Stomach (tissue), 9 donors: ENCODE measurements around the gene RASAL2. TPM values are rescaled to one million over a fixed set of nuclear protein-coding genes. Genes with fewer than 3 reads are reported as not detected.

Source experiments
- DNase-seq, 2 donors: peaks; one replicate each; pipeline versions ENCODE4 v3.0.0 to v3.0.0-alpha.2; 2013 to 2019
- H3K27ac ChIP-seq, 5 donors: fragments of 200-600 bp in 4 of 5; sonication (generic) in 4 of 5; one replicate each; pipeline ENCODE4 v1.5.1; 2013 to 2019; ENCODE audit warnings: mild to moderate bottlenecking in 1 of 5, moderate library complexity in 1 of 5
- H3K27me3 ChIP-seq, 3 donors: fragments of 200-600 bp; sonication (generic); one replicate each; pipeline ENCODE4 v1.5.1; 2017 to 2019; ENCODE audit warnings: mixed run types in 1 of 3
- H3K36me3 ChIP-seq, 4 donors: fragments of 200-600 bp; sonication (generic); 1 replicate in 3 of 4; 2 replicates in 1 of 4; pipeline ENCODE4 v1.5.1; 2016 to 2019
- H3K4me1 ChIP-seq, 4 donors: fragments of 200-600 bp; sonication (generic); one replicate each; pipeline ENCODE4 v1.5.1; 2016 to 2019
- H3K4me3 ChIP-seq, 4 donors: fragments of 200-600 bp; sonication (generic) in 3 of 4; one replicate each; pipeline ENCODE4 v1.5.1; 2016 to 2019; ENCODE audit warnings: mild to moderate bottlenecking in 1 of 4
- H3K9me3 ChIP-seq, 4 donors: fragments of 200-600 bp; sonication (generic); one replicate each; pipeline ENCODE4 v1.5.1; 2016 to 2019
- CTCF ChIP-seq, 7 experiments: fragments of 450-650 bp in 4 of 7; fragments of 200-600 bp in 3 of 7; sonication (generic) in 3 of 7; IDR thresholded peaks; one replicate each; pipeline ENCODE4 v1.5.1; 2016 to 2019; ENCODE audit warnings: antibody characterized with exemption in 7 of 7, control low read depth in 2 of 7, mild to moderate bottlenecking in 1 of 7
- EP300 ChIP-seq: sonication (generic); formaldehyde crosslinking; IDR thresholded peaks from one replicate; pipeline ENCODE4 v1.6.1; 2017; ENCODE audit warnings: antibody characterized with exemption
- POLR2A ChIP-seq, 4 donors: fragments of 450-650 bp; IDR thresholded peaks; one replicate each; pipeline ENCODE4 v1.6.1; 2016; ENCODE audit warnings: antibody characterized with exemption in 4 of 4, control low read depth in 2 of 4, mild to moderate bottlenecking in 1 of 4, moderate library complexity in 1 of 4
- POLR2AphosphoS5 ChIP-seq, 3 donors: sonication (generic); formaldehyde crosslinking; IDR thresholded peaks; one replicate each; pipeline ENCODE4 v1.6.1; 2016; ENCODE audit warnings: antibody characterized with exemption in 3 of 3
- WGBS, 5 donors: extraction: QIAGEN DNeasy Blood & Tissue Kit in 3 of 5; methylation state at CpG; one replicate each; pipeline versions ENCODE4 v1.1.5 to v1.1.7; 2013 to 2018; 5-methylcytosine and 5-hydroxymethylcytosine counted together
- intact Hi-C: fragments of 100-400 bp; cut with DNase I; formaldehyde crosslinking; loops from one replicate; pipeline ENCODE4 v1.15.1; 2023; ENCODE audit warnings: low total_unique reads
- polyA plus RNA-seq, 3 donors: library from polyadenylated mRNA; stranded (reverse); fragments of 200-250 nt; gene quantifications; one replicate each; pipeline ENCODE4 v1.2.3, GENCODE V29; 2013
- total RNA-seq, 5 donors: library from RNA; depleted of rRNA; stranded (reverse); fragments of >200 nt; gene quantifications; one replicate each; pipeline versions ENCODE4 v1.1.0 to v1.2.3, GENCODE V29; 2014 to 2016
- donor health status: healthy with polysubstance abuse.
- donor health status: Bipolar disorder and iron deficiency.
- donor health status: healthy.

RASAL2 gene
- total and polyA plus RNA-seq, 8 donors = 1.2 to 47.5 (median 14.3) TPM

- TF ChIP-seq EP300 (no peak), CTCF (IDR thresholded peaks at IDR 0.05) (no peak), POLR2A (IDR thresholded peaks at IDR 0.05) (no peak), POLR2AphosphoS5 (IDR thresholded peaks at IDR 0.05) (no peak)
- Histone ChIP-seq H3K27me3 (no peaks in the 10 kb centered on the region), H3K4me3 (no peak overlapping the region), H3K9me3 (no peaks in the 10 kb centered on the region), H3K4me1 (peaks cover 0 to 17% (median 2%) of the 10 kb centered on the region in 4 donors), H3K36me3 (no peaks in the 10 kb centered on the region), H3K27ac (no peak overlapping the region)
- intact Hi-C loops = no loop called here
- WGBS, 5 donors = 80 to 85% (median 84%) methylated on average over 3 of the region's 3 CpGs
- DNase-seq = no peak
These were observed 94.4 kb downstream of the RASAL2 start for GRCh38 chr1:178188306-178188705.

GRCh38 chr1:178189814-178190213 lies 95.9 kb downstream of the RASAL2 start:
- no peaks in the 10 kb centered on the region for H3K36me3 ChIP-seq
- no peaks in the 10 kb centered on the region for H3K27me3 ChIP-seq
- no peak overlapping the region for H3K27ac ChIP-seq
- peaks cover 0 to 17% (median 2%) of the 10 kb centered on the region in 4 donors for H3K4me1 ChIP-seq
- TF ChIP-seq EP300 (no peak), CTCF (IDR thresholded peaks at IDR 0.05) (peak in 1 of 7 experiments; percentile 19)
- no peaks in the 10 kb centered on the region for H3K9me3 ChIP-seq
- intact Hi-C loops = no loop called here
- 65 to 74% (median 73%) methylated on average over 3 of the region's 3 CpGs for WGBS, 5 donors
- peak in 1 of 2 donors; percentile 37 for DNase-seq
- H3K4me3 ChIP-seq = no peak overlapping the region

- intact Hi-C loops = no loop called here
- H3K27ac ChIP-seq = no peak overlapping the region
- H3K36me3 ChIP-seq = no peaks in the 10 kb centered on the region
- H3K4me1 ChIP-seq = peaks cover 0 to 17% (median 2%) of the 10 kb centered on the region in 4 donors
- 83 to 91% (median 87%) methylated on average over 2 of the region's 2 CpGs for WGBS, 5 donors
- no peaks in the 10 kb centered on the region for H3K27me3 ChIP-seq
- no peak for DNase-seq
- no peaks in the 10 kb centered on the region for H3K9me3 ChIP-seq
- TF ChIP-seq CTCF (IDR thresholded peaks at IDR 0.05) = no peak
- no peak for TF ChIP-seq POLR2AphosphoS5 (IDR thresholded peaks at IDR 0.05)
- TF ChIP-seq EP300 = no peak
- TF ChIP-seq POLR2A (IDR thresholded peaks at IDR 0.05) = no peak
- H3K4me3 ChIP-seq = no peak overlapping the region
These were observed 97.0 kb downstream of the RASAL2 start for GRCh38 chr1:178190881-178191280.

- H3K27ac ChIP-seq = peak overlapping the region in 4 of 5 donors; percentile 20 to 45 (median 41)
- H3K36me3 ChIP-seq = no peaks in the 10 kb centered on the region
- DNase-seq = peak; percentile 47 to 55
- WGBS, 5 donors = 43 to 58% (median 49%) methylated on average over 3 of the region's 3 CpGs
- no peak overlapping the region for H3K4me3 ChIP-seq
- H3K4me1 ChIP-seq = peaks cover 0 to 17% (median 2%) of the 10 kb centered on the region in 4 donors
- no peaks in the 10 kb centered on the region for H3K27me3 ChIP-seq
- no peak for TF ChIP-seq EP300
- TF ChIP-seq CTCF (IDR thresholded peaks at IDR 0.05) = no peak
- no peak for TF ChIP-seq POLR2A (IDR thresholded peaks at IDR 0.05)
- TF ChIP-seq POLR2AphosphoS5 (IDR thresholded peaks at IDR 0.05) = peak in 2 of 3 donors; percentile 19 to 67
- intact Hi-C loops = no loop called here
- H3K9me3 ChIP-seq = no peaks in the 10 kb centered on the region
These were observed 98.8 kb downstream of the RASAL2 start for GRCh38 chr1:178192686-178193085.
